Neutrophil (primary cell): ENCODE results near the gene TEKT2.

ENCODE experiments used
- H3K27ac ChIP-seq: fragments of 200-600 bp; sonication (generic); 2 replicates; pipeline ENCODE4 v1.5.1; 2016; ENCODE audit warnings: mild to moderate bottlenecking, moderate library complexity
- H3K27me3 ChIP-seq: fragments of 200-600 bp; sonication (generic); 2 replicates; pipeline ENCODE4 v1.6.0; 2016; ENCODE audit warnings: mild to moderate bottlenecking
- H3K36me3 ChIP-seq: fragments of 200-600 bp; sonication (generic); 2 replicates; pipeline ENCODE4 v1.5.1; 2017
- H3K4me1 ChIP-seq, 2 experiments: fragments of 200-600 bp in 1 of 2; sonication (generic) in 1 of 2; 1 replicate in 1 of 2; 2 replicates in 1 of 2; pipeline versions ENCODE4 v1.5.1 to v1.6.1; 2013 to 2016; ENCODE audit warnings: low read depth in 1 of 2, low read length in 1 of 2, mild to moderate bottlenecking in 1 of 2, moderate library complexity in 1 of 2; ENCODE audit not compliant: control insufficient read depth in 1 of 2, insufficient read depth in 1 of 2
- H3K4me3 ChIP-seq, 2 experiments: fragments of 200-600 bp in 1 of 2; sonication (generic) in 1 of 2; 1 replicate in 1 of 2; 2 replicates in 1 of 2; pipeline ENCODE4 v1.5.1; 2013 to 2016; ENCODE audit warnings: low read depth in 1 of 2, low read length in 1 of 2, mild to moderate bottlenecking in 1 of 2, moderate library complexity in 1 of 2
- H3K9me3 ChIP-seq: fragments of 200-600 bp; sonication (generic); 2 replicates; pipeline ENCODE4 v1.5.1; 2016
- TF ChIP-seq, protein P1 (sequence below): fragments of 200-600 bp; sonication (generic); IDR thresholded peaks from 2 replicates; pipeline ENCODE4 v1.5.1; 2016; ENCODE audit warnings: antibody characterized with exemption

Gene TEKT2, protein sequence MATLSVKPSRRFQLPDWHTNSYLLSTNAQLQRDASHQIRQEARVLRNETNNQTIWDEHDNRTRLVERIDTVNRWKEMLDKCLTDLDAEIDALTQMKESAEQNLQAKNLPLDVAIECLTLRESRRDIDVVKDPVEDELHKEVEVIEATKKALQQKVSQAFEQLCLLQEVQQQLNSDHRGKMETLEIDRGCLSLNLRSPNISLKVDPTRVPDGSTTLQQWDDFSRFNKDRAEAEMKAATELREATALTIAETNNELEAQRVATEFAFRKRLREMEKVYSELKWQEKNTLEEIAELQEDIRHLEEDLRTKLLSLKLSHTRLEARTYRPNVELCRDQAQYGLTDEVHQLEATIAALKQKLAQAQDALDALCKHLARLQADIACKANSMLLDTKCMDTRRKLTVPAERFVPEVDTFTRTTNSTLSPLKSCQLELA

DNA sequence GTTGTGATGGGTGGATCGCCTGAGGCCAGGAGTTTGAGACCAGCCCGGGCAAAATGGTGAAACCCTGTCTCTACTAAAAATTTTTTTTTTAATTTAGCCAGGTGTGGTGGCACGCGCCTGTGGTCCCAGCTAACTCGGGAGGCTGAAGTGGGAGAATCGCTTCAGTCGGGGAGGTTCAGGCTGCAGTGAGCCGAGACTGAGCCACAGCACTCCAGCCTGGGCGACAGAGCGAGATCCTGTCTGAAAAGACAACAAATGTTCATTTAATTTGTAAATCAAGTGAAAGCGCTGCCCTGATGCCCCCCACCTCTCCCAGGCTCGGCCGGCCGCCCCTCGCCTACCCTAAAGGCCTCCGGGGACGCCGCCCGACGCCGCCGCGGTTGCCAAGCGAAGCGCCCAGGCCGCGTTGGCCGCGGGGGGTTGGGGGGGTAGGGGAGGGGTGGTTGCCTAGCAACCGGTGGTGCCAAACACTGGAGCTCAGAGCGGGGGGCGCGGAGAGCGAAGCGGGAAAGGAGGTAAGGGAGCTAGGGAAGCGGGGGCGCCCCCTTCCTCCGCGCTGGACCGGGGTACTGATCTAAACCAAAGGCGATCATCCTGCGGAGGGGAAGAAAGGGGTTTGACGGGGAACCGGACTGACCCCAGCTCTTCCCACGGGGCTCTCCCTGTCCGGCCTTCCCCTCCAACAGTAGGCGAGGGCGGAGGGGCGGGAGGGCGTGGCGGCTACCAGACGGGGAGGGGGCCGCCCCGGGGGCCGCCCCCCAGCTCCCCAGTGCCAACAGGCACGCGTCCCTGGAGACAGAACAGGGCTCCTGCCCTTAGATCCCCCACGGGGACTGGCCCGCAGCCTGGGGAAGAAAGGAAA is at the start of gene TEKT2:
TEKT2 (plus strand) TSS at position 460 of the 862 bp plus-strand sequence. CDS start 828 bp downstream, outside the sequence.
- Histone ChIP-seq H3K27me3 (peaks cover 22% of the 10 kb centered on the region), H3K36me3 (no peaks in the 10 kb centered on the region), H3K27ac (no peak within 1 kb of the TSS), H3K4me1 (peaks cover 22 to 23% of the 10 kb centered on the region in 2 experiments), H3K4me3 (peak within 1 kb of the TSS; percentile 52 to 66), H3K9me3 (no peaks in the 10 kb centered on the region)
- TF ChIP-seq, protein P1, sequence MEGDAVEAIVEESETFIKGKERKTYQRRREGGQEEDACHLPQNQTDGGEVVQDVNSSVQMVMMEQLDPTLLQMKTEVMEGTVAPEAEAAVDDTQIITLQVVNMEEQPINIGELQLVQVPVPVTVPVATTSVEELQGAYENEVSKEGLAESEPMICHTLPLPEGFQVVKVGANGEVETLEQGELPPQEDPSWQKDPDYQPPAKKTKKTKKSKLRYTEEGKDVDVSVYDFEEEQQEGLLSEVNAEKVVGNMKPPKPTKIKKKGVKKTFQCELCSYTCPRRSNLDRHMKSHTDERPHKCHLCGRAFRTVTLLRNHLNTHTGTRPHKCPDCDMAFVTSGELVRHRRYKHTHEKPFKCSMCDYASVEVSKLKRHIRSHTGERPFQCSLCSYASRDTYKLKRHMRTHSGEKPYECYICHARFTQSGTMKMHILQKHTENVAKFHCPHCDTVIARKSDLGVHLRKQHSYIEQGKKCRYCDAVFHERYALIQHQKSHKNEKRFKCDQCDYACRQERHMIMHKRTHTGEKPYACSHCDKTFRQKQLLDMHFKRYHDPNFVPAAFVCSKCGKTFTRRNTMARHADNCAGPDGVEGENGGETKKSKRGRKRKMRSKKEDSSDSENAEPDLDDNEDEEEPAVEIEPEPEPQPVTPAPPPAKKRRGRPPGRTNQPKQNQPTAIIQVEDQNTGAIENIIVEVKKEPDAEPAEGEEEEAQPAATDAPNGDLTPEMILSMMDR: no peak

DNA sequence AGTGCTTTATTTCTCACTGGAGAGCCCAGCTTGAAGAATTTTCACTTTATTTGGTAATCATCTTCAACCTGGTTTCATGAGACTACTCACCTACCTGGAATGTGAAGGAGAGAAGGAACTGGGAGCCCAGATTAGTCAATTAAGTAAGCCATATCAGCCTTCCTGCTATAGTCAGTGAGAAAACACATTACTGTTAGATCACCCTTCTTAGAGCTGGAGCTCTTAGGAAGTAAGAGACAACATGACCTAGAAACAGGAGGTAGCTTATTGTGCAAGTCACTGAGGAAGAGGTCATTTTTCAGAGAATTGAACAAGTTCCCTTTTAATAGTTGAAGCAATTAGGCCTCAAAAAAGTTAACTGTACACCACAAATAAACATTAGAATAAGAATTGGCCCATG is 49.2 kb upstream of the TEKT2 start:
- Histone ChIP-seq H3K4me1 (peaks cover 30 to 31% of the 10 kb centered on the region in 2 experiments), H3K27me3 (no peaks in the 10 kb centered on the region), H3K27ac (peak overlapping the region; percentile 93), H3K36me3 (peaks cover 3% of the 10 kb centered on the region), H3K9me3 (no peaks in the 10 kb centered on the region), H3K4me3 (peak overlapping the region; percentile 51 to 57)
- TF ChIP-seq, protein P1: no peak

DNA sequence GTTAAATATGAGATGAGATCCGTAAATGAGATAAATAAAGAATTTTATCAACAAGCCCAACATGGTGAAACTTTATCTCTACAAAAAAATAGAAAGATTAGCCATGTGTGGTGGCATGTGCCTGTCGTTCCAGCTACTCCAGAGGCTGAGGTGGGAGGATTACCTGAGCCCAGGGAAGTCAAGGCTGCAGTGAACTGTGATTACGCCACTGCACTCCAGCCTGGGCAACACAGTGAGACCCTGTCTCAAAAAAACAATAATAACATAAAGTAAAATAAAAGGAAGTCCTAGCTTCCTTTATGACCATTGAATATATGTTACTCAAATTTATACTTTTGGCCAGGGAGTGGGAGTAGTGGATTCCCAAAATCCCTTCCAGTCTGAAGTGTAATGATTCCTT is 48.7 kb upstream of the TEKT2 start:
- Histone ChIP-seq H3K4me1 (peaks cover 30 to 31% of the 10 kb centered on the region in 2 experiments), H3K36me3 (peaks cover 7% of the 10 kb centered on the region), H3K4me3 (peak overlapping the region; percentile 51 to 57), H3K27ac (peak overlapping the region; percentile 93), H3K9me3 (no peaks in the 10 kb centered on the region), H3K27me3 (no peaks in the 10 kb centered on the region)
- TF ChIP-seq, protein P1: no peak

DNA sequence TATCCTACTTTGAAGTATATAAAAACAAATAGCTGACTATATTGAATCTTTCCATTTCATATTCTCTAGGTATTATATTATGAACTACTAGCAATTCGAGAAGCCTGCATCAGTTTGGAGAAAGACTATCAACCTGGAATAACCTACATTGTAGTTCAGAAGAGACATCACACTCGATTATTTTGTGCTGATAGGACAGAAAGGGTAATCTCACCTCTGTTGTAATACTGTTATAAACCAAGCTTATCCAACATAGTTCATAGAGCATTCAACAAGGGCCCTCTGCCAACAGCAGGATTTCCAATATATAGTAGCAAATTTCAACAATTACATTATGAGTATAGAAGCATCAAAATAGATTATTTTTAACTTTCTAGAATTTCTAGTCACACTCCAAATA is 43.7 kb upstream of the TEKT2 start:
- Histone ChIP-seq H3K36me3 (peaks cover 42% of the 10 kb centered on the region), H3K27me3 (no peaks in the 10 kb centered on the region), H3K9me3 (no peaks in the 10 kb centered on the region), H3K4me1 (peaks cover 12% of the 10 kb centered on the region in 2 experiments), H3K4me3 (no peak overlapping the region), H3K27ac (no peak overlapping the region)
- TF ChIP-seq, protein P1: no peak

DNA sequence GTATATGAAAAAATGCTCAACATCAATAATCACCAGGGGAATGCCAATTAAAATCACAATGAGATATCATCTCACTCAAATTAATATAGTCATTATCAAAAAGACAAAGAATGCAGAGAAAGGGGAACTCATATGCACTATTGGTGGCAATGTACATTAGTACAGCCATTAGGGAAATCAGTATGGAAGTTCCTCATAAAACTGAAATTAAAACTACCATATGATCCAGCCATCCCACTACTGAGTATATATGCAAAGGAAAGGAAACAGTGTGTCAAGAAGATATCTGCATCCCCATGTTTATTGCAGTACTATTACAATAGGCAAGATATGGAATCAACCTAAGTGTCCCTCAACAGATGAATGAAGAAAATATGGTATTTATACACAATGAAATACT is 32.1 kb upstream of the TEKT2 start:
- Histone ChIP-seq H3K27me3 (no peaks in the 10 kb centered on the region), H3K36me3 (peaks cover 8% of the 10 kb centered on the region), H3K9me3 (no peaks in the 10 kb centered on the region), H3K4me1 (peaks cover 24 to 30% of the 10 kb centered on the region in 2 experiments), H3K4me3 (no peak overlapping the region), H3K27ac (peak overlapping the region; percentile 30)
- TF ChIP-seq, protein P1: no peak
